Endodermal cell (in vitro differentiated cells): ENCODE data around the gene UBE3C. TPM values are rescaled to one million over a fixed set of nuclear protein-coding genes. Genes with fewer than 3 reads are reported as not detected.
A peak's percentile ranks its signal among the peaks of the same experiment; 100 is the strongest.

Source experiments
- DNase-seq: peaks from one replicate; pipeline ENCODE4 v3.0.0-alpha.2; 2017
- H3K27ac ChIP-seq: 2 replicates; pipeline ENCODE4 v1.5.1; 2013; ENCODE audit warnings: mild to moderate bottlenecking, low read depth, low read length, moderate library complexity
- H3K27me3 ChIP-seq: 2 replicates; pipeline ENCODE4 v1.6.1; 2013; ENCODE audit warnings: mild to moderate bottlenecking, low read length, moderate library complexity; ENCODE audit not compliant: insufficient read depth, control insufficient read depth, poor library complexity, severe bottlenecking
- H3K36me3 ChIP-seq: 2 replicates; pipeline ENCODE4 v1.7.0; 2013; ENCODE audit warnings: mild to moderate bottlenecking, low read length, moderate library complexity; ENCODE audit not compliant: control insufficient read depth, insufficient read depth
- H3K4me1 ChIP-seq: one replicate; pipeline ENCODE4 v1.7.0; 2013; ENCODE audit warnings: low read length; ENCODE audit not compliant: control insufficient read depth, insufficient read depth
- H3K4me3 ChIP-seq: 2 replicates; pipeline ENCODE4 v1.5.1; 2013; ENCODE audit warnings: mild to moderate bottlenecking, low read length, moderate library complexity
- H3K9ac ChIP-seq: 2 replicates; pipeline ENCODE4 v1.6.1; 2013; ENCODE audit warnings: mild to moderate bottlenecking, low read length, moderate library complexity; ENCODE audit not compliant: poor library complexity, severe bottlenecking; ENCODE audit errors: extremely low read depth
- H3K9me3 ChIP-seq: 2 replicates; pipeline ENCODE4 v1.6.1; 2013; ENCODE audit warnings: mild to moderate bottlenecking, low read length, moderate library complexity; ENCODE audit not compliant: control insufficient read depth
- H3K27ac Mint-ChIP-seq: 2 replicates; pipeline ENCODE4 v1.8.0; 2020; ENCODE audit warnings: mixed read lengths
- H3K27me3 Mint-ChIP-seq: 2 replicates; pipeline ENCODE4 v1.8.0; 2021; ENCODE audit warnings: mild to moderate bottlenecking, mixed read lengths; ENCODE audit not compliant: insufficient read depth
- H3K36me3 Mint-ChIP-seq: 2 replicates; pipeline ENCODE4 v1.8.0; 2020; ENCODE audit warnings: low read depth, mixed read lengths
- H3K4me1 Mint-ChIP-seq: 2 replicates; pipeline ENCODE4 v1.8.0; 2020; ENCODE audit warnings: mixed read lengths
- H3K4me3 Mint-ChIP-seq: 2 replicates; pipeline ENCODE4 v1.8.0; 2020; ENCODE audit warnings: mild to moderate bottlenecking, moderate library complexity, mixed read lengths
- H3K9me3 Mint-ChIP-seq: 2 replicates; pipeline ENCODE4 v1.8.0; 2020; ENCODE audit warnings: mild to moderate bottlenecking, mixed read lengths
- CTCF ChIP-seq: fragments of 200-600 bp; sonication (generic); conservative IDR thresholded peaks from 2 replicates; pipeline ENCODE4 v1.5.0; 2021; ENCODE audit warnings: antibody characterized with exemption, mild to moderate bottlenecking
- WGBS, 2 experiments: methylation state at CpG; one replicate each; pipeline versions ENCODE4 v1.1.5 to v1.1.7; 2013; ENCODE audit warnings: missing lambda C conversion rate in 2 of 2, mixed read lengths in 1 of 2; ENCODE audit not compliant: insufficient coverage in 1 of 2, insufficient read length in 1 of 2; 5-methylcytosine and 5-hydroxymethylcytosine counted together
- total RNA-seq, 2 donors: library from RNA; stranded (reverse); fragmentation: NEBNext Ultra II Directional in 1 of 2; extraction: Animal tissue kit (Norgen Biotek cat#: 25700) in 1 of 2; gene quantifications; 2 replicates in 1 of 2; 3 replicates in 1 of 2; pipeline ENCODE4 v1.2.1, GENCODE V29; 2021

The UBE3C gene
- total RNA-seq, 2 donors from 2014 or later = 53.4 to 55.9 TPM

GRCh38 chr7:157188091-157188665 is 49.5 kb downstream of the UBE3C start:
- no peaks in the 10 kb centered on the region for H3K4me1 ChIP-seq
- H3K27me3 ChIP-seq = no peaks in the 10 kb centered on the region
- Mint-ChIP-seq H3K9me3 (no peaks in the 10 kb centered on the region), H3K27me3 (no peaks in the 10 kb centered on the region), H3K36me3 (peaks cover 68% of the 10 kb centered on the region), H3K27ac (no peak overlapping the region), H3K4me1 (no peaks in the 10 kb centered on the region), H3K4me3 (no peak overlapping the region)
- TF ChIP-seq CTCF = no peak
- no peak overlapping the region for H3K4me3 ChIP-seq
- H3K9ac ChIP-seq = no peak overlapping the region
- no peaks in the 10 kb centered on the region for H3K9me3 ChIP-seq
- no peak for DNase-seq
- 93 to 94% methylated on average over 5 to 8 of the region's 8 CpGs for WGBS, 2 experiments
- H3K27ac ChIP-seq = no peak overlapping the region
- H3K36me3 ChIP-seq = peaks cover 92% of the 10 kb centered on the region

GRCh38 chr7:157189405-157189804 is 50.7 kb downstream of the UBE3C start:
- Mint-ChIP-seq H3K27ac (peak overlapping the region; percentile 53), H3K36me3 (peaks cover 69% of the 10 kb centered on the region), H3K4me1 (no peaks in the 10 kb centered on the region), H3K27me3 (no peaks in the 10 kb centered on the region), H3K9me3 (no peaks in the 10 kb centered on the region), H3K4me3 (no peak overlapping the region)
- H3K27ac ChIP-seq = no peak overlapping the region
- peaks cover 93% of the 10 kb centered on the region for H3K36me3 ChIP-seq
- H3K4me1 ChIP-seq = no peaks in the 10 kb centered on the region
- H3K9ac ChIP-seq = no peak overlapping the region
- 62 to 88% methylated on average over 6 of the region's 6 CpGs for WGBS, 2 experiments
- no peaks in the 10 kb centered on the region for H3K9me3 ChIP-seq
- no peak overlapping the region for H3K4me3 ChIP-seq
- H3K27me3 ChIP-seq = no peaks in the 10 kb centered on the region
- TF ChIP-seq CTCF = no peak
- DNase-seq = no peak

GRCh38 chr7:157192861-157193260 is 54.1 kb downstream of the UBE3C start:
- no peaks in the 10 kb centered on the region for H3K27me3 Mint-ChIP-seq
- DNase-seq = no peak
- H3K36me3 ChIP-seq = peaks cover 98% of the 10 kb centered on the region
- no peaks in the 10 kb centered on the region for H3K9me3 Mint-ChIP-seq
- no peak overlapping the region for H3K9ac ChIP-seq
- H3K36me3 Mint-ChIP-seq = peaks cover 81% of the 10 kb centered on the region
- no peak overlapping the region for H3K27ac ChIP-seq
- no peak for TF ChIP-seq CTCF
- 96 to 100% methylated on average over 2 to 3 of the region's 3 CpGs for WGBS, 2 experiments
- H3K4me1 ChIP-seq = no peaks in the 10 kb centered on the region
- no peak overlapping the region for H3K4me3 ChIP-seq
- no peaks in the 10 kb centered on the region for H3K4me1 Mint-ChIP-seq
- H3K9me3 ChIP-seq = peaks cover 9% of the 10 kb centered on the region
- H3K27me3 ChIP-seq = no peaks in the 10 kb centered on the region
- H3K4me3 Mint-ChIP-seq = no peak overlapping the region
- no peak overlapping the region for H3K27ac Mint-ChIP-seq
